Activated naive CD4-positive, alpha-beta T cell treated with Interleukin-2 at 50 U/mL for 16 hours (primary cell): Measurements from ENCODE around the gene CACHD1.
"Not testable (repeated sequence)": the region's sequence is repeated elsewhere in the genome, so short reads cannot be mapped to it uniquely, and the experiment has no call there.

Experiments used
- DNase-seq: peaks from one replicate; pipeline ENCODE4 v3.0.0-alpha.2; 2020

The CACHD1 gene

GRCh38 chr1:64598100-64598571 lies 128.2 kb downstream of the CACHD1 start:
- no peak for DNase-seq

GRCh38 chr1:64599242-64599641 lies 129.3 kb downstream of the CACHD1 start:
- no peak for DNase-seq

- no peak for DNase-seq
Measured at GRCh38 chr1:64601207-64601606, 131.3 kb downstream of the CACHD1 start.

GRCh38 chr1:64608005-64608650 lies 138.2 kb downstream of the CACHD1 start:
- DNase-seq: no peak

GRCh38 chr1:64608651-64609048 lies 138.7 kb downstream of the CACHD1 start:
- DNase-seq: no peak

GRCh38 chr1:64610950-64611349 lies 141.0 kb downstream of the CACHD1 start:
- DNase-seq: not testable (repeated sequence)

GRCh38 chr1:64616039-64616438 lies 146.1 kb downstream of the CACHD1 start:
- no peak for DNase-seq

GRCh38 chr1:64623750-64624191 lies 153.8 kb downstream of the CACHD1 start:
- no peak for DNase-seq

GRCh38 chr1:64624218-64624713 lies 154.3 kb downstream of the CACHD1 start:
- DNase-seq: no peak

GRCh38 chr1:64624808-64625207 lies 154.9 kb downstream of the CACHD1 start:
- no peak for DNase-seq

- DNase-seq: no peak
Measured at GRCh38 chr1:64630611-64631010, 160.7 kb downstream of the CACHD1 start.

- DNase-seq: no peak
Measured at GRCh38 chr1:64631346-64632034, 161.6 kb downstream of the CACHD1 start.

GRCh38 chr1:64632936-64633335 lies 163.0 kb downstream of the CACHD1 start:
- DNase-seq: no peak

GRCh38 chr1:64645735-64646134 lies 175.8 kb downstream of the CACHD1 start:
- DNase-seq: no peak

- no peak for DNase-seq
Measured at GRCh38 chr1:64650411-64650810, 180.5 kb downstream of the CACHD1 start.

- no peak for DNase-seq
Measured at GRCh38 chr1:64651841-64652240, 181.9 kb downstream of the CACHD1 start.

GRCh38 chr1:64653466-64653865 lies 183.5 kb downstream of the CACHD1 start:
- no peak for DNase-seq

- DNase-seq: no peak
Measured at GRCh38 chr1:64654519-64655341, 184.8 kb downstream of the CACHD1 start.

GRCh38 chr1:64655861-64656260 lies 185.9 kb downstream of the CACHD1 start:
- no peak for DNase-seq

GRCh38 chr1:64659478-64660138 lies 189.7 kb downstream of the CACHD1 start:
- no peak for DNase-seq

- DNase-seq: no peak
Measured at GRCh38 chr1:64663668-64664067, 193.7 kb downstream of the CACHD1 start.

- DNase-seq: no peak
Measured at GRCh38 chr1:64664299-64664698, 194.4 kb downstream of the CACHD1 start.
